Measurements from ENCODE around the gene PYM1. TPM values are rescaled to one million over a fixed set of nuclear protein-coding genes. Genes with fewer than 3 reads are reported as not detected.

PYM1 gene
- polyA plus RNA-seq, 1 of the 3 experiments (the other 2 are of a cell fraction), result 36.3 TPM

DNA sequence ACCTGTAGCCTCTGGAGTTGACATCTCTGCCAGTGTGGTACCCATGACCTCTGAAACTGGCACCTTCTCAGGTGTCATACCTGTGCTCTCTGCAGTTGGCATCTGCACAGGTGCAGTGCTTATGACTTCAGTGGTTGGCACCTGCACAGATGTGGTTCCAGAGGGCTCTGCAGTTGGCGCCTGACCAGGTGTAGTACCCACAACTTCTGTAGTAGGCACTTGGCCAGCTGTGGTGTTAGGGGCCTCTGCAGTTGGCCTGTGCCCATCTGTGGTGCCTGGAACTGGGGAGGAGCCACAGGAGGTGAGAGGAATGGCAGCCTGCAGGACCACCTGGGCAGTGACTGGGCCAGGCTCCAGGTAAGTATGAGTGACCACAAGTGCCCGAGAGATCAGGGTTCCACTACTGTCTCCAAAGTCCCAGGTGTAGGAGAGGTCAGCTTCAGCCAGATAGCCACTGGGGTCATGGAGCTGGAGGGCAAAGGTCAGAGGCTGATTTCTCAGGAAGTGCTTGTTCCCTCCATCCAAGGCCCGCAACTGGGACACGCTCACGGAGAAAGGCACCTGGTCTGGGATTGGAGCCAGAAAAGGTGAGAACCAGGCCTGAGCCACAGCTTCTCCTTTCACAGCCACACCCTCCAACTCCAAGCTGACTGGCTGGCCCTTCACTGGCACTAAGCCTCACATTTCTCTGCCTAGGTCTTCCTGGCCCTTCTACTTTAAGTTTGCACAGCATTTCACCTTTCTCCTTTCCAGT lies 29.6 kb upstream of the PYM1 start:
- Histone ChIP-seq H3K79me2 (ENCODE audit: insufficient read depth) (no peaks in the 10 kb centered on the region), H3K4me2 (no peak overlapping the region), H3K4me1 (ENCODE audit: control insufficient read depth in 1 of 2, insufficient read depth in 2 of 2, low read depth in 1 of 2, low read length in 1 of 2) (peaks cover 0 to 15% of the 10 kb centered on the region in 2 experiments; a peak in 1 of 4 replicates), H3K9ac (no peak overlapping the region), H3F3A (replicated peaks; ENCODE audit: insufficient read depth) (peaks cover 17% of the 10 kb centered on the region), H3K36me3 (replicated peaks in 1 of 2; ENCODE audit: control insufficient read depth in 1 of 2, insufficient read depth in 2 of 2, low read length in 1 of 2) (peaks cover 2 to 4% of the 10 kb centered on the region in 2 experiments), H3K4me3 (ENCODE audit: low read depth in 2 of 2, low read length in 1 of 2) (no peak overlapping the region), H3K27me3 (ENCODE audit: insufficient read depth) (no peaks in the 10 kb centered on the region), H2AFZ (ENCODE audit: low read depth) (no peak overlapping the region), H3K9me3 (no peaks in the 10 kb centered on the region), H3K27ac (ENCODE audit: low read depth in 2 of 2, low read length in 1 of 2) (no peak overlapping the region), H3K9me2 (no peaks in the 10 kb centered on the region), H4K20me1 (ENCODE audit: insufficient read depth) (no peaks in the 10 kb centered on the region)
- DNase-seq, result no peak
- TF ChIP-seq JUND (IDR thresholded peaks at IDR 0.05), result no peak
- no peak for TF ChIP-seq FOXJ3 (CRISPR knock-in tag; IDR thresholded peaks at IDR 0.05)
- TF ChIP-seq, protein P1, sequence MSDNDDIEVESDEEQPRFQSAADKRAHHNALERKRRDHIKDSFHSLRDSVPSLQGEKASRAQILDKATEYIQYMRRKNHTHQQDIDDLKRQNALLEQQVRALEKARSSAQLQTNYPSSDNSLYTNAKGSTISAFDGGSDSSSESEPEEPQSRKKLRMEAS (IDR thresholded peaks at IDR 0.05; ENCODE audit: low read depth), result no peak
- TF ChIP-seq ELF1 (IDR thresholded peaks at IDR 0.05), result no peak
- POLR2A ChIA-PET, result no interaction called here
- CTCF ChIA-PET, result interaction anchor here (1.3 to 2.4 kb wide), 3 partner anchors 13 to 39 kb away, joined by 3 to 12 read pairs (median 6); no protein-coding TSS in a partner anchor
- 77% methylated on average over 4 of the region's 5 CpGs for WGBS (ENCODE audit: low lambda C conversion rate)

DNA sequence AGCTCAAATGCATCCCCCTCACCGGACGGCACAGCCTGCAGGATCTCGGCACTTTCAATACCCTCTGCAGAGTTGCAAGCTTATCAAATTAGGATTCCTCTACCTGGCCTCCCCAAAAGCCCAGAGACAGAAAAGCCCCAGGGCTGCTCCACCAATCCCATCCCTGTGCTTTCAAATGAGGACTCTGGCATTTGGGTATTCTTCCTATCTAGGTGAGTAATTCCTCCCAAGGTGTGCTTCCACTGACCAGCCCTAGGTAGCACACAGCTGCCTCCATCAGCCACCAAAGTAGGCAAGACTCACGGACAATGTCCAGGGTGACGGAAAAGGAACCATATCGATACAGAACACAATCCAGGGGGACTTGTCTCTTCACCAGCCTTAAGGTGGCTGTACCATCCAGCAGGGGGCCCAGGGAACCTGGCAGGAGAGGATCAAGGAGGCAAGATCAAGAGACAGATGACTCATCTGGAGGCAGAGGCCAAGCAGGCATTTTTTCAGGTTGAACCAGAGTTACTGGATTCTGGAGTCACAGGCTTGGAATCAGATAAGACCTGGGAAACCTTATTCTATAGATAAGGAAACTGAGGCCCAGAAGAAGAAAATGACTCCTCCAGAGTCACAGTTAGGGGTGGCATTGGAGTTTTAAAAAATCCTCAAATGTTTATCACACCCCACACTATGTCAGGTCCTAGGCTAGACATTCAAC lies 28.3 kb upstream of the PYM1 start:
- POLR2A ChIA-PET, result no interaction called here
- 95% methylated on average over 6 of the region's 6 CpGs for WGBS (ENCODE audit: low lambda C conversion rate)
- TF ChIP-seq ELF1 (IDR thresholded peaks at IDR 0.05) (no peak), POLR2AphosphoS5 (IDR thresholded peaks at IDR 0.05; ENCODE audit: low read depth, low read length) (0 out of 2 replicates have a peak, but pooled peaks have one; percentile 26), CHD2 (IDR thresholded peaks at IDR 0.05; ENCODE audit: low read length, partially characterized antibody) (no peak), FOSL2 (IDR thresholded peaks at IDR 0.05; ENCODE audit: borderline replicate concordance, low read depth) (peak; percentile 86), TCF12 (IDR thresholded peaks at IDR 0.05) (peak; percentile 14; the same call in 1 of the 2 replicates), JUND (IDR thresholded peaks at IDR 0.05) (peak; percentile 77), SMC3 (IDR thresholded peaks at IDR 0.05; ENCODE audit: low read depth, low read length) (peak; percentile 31; the same call in 1 of the 2 replicates)
- TF ChIP-seq, protein P2, sequence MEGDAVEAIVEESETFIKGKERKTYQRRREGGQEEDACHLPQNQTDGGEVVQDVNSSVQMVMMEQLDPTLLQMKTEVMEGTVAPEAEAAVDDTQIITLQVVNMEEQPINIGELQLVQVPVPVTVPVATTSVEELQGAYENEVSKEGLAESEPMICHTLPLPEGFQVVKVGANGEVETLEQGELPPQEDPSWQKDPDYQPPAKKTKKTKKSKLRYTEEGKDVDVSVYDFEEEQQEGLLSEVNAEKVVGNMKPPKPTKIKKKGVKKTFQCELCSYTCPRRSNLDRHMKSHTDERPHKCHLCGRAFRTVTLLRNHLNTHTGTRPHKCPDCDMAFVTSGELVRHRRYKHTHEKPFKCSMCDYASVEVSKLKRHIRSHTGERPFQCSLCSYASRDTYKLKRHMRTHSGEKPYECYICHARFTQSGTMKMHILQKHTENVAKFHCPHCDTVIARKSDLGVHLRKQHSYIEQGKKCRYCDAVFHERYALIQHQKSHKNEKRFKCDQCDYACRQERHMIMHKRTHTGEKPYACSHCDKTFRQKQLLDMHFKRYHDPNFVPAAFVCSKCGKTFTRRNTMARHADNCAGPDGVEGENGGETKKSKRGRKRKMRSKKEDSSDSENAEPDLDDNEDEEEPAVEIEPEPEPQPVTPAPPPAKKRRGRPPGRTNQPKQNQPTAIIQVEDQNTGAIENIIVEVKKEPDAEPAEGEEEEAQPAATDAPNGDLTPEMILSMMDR (IDR thresholded peaks at IDR 0.05), result peak; percentile 66
- TF ChIP-seq, protein P3, sequence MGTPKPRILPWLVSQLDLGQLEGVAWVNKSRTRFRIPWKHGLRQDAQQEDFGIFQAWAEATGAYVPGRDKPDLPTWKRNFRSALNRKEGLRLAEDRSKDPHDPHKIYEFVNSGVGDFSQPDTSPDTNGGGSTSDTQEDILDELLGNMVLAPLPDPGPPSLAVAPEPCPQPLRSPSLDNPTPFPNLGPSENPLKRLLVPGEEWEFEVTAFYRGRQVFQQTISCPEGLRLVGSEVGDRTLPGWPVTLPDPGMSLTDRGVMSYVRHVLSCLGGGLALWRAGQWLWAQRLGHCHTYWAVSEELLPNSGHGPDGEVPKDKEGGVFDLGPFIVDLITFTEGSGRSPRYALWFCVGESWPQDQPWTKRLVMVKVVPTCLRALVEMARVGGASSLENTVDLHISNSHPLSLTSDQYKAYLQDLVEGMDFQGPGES (IDR thresholded peaks at IDR 0.05; ENCODE audit: low read depth, low read length), result no peak

More for the DNA sequence above, 28.3 kb upstream of the PYM1 start:
- Histone ChIP-seq H3K9ac (no peak overlapping the region), H3F3A (replicated peaks; ENCODE audit: insufficient read depth) (peaks cover 17% of the 10 kb centered on the region), H3K27ac (ENCODE audit: low read depth in 2 of 2, low read length in 1 of 2) (peak overlapping the region in 1 of 2 experiments; percentile 27; a peak in 1 of 4 replicates), H3K79me2 (ENCODE audit: insufficient read depth) (no peaks in the 10 kb centered on the region), H3K4me2 (no peak overlapping the region), H3K9me2 (no peaks in the 10 kb centered on the region), H3K36me3 (replicated peaks in 1 of 2; ENCODE audit: control insufficient read depth in 1 of 2, insufficient read depth in 2 of 2, low read length in 1 of 2) (peaks cover 4 to 13% of the 10 kb centered on the region in 2 experiments), H4K20me1 (ENCODE audit: insufficient read depth) (no peaks in the 10 kb centered on the region), H3K4me1 (ENCODE audit: control insufficient read depth in 1 of 2, insufficient read depth in 2 of 2, low read depth in 1 of 2, low read length in 1 of 2) (peaks cover 0 to 15% of the 10 kb centered on the region in 2 experiments; a peak in 1 of 4 replicates), H3K27me3 (ENCODE audit: insufficient read depth) (no peaks in the 10 kb centered on the region), H3K9me3 (no peaks in the 10 kb centered on the region), H2AFZ (ENCODE audit: low read depth) (no peak overlapping the region), H3K4me3 (ENCODE audit: low read depth in 2 of 2, low read length in 1 of 2) (no peak overlapping the region)
- CTCF ChIA-PET, result interaction anchor here (1.0 to 2.4 kb wide), 5 partner anchors 12 to 40 kb away, joined by 3 to 12 read pairs (median 5); partner anchors contain the start of gene DGKA
- DNase-seq, result peak; percentile 41
